Uterus (tissue), 2 donors: ENCODE data around the gene APOA1.

Experiments used
- CTCF ChIP-seq, 4 experiments: fragments of 200-600 bp in 2 of 4; fragments of 450-650 bp in 2 of 4; sonication (generic) in 2 of 4; IDR thresholded peaks; one replicate each; pipeline ENCODE4 v1.5.1; 2016 to 2019; ENCODE audit warnings: antibody characterized with exemption in 4 of 4, mild to moderate bottlenecking in 2 of 4, moderate library complexity in 1 of 4
- POLR2A ChIP-seq, 2 donors: fragments of 450-650 bp; IDR thresholded peaks; one replicate each; pipeline ENCODE4 v1.6.1; 2016; ENCODE audit warnings: antibody characterized with exemption in 2 of 2, mild to moderate bottlenecking in 1 of 2, moderate library complexity in 1 of 2

GRCh38 chr11:116875194-116875593 is 37.8 kb upstream of the APOA1 start:
- TF ChIP-seq CTCF (IDR thresholded peaks at IDR 0.05) (no peak), POLR2A (IDR thresholded peaks at IDR 0.05) (no peak)
